Trophoblast cell (in vitro differentiated cells and primary cell): ENCODE measurements around the gene OR6A2.
"Not testable (repeated sequence)": the region's sequence is repeated elsewhere in the genome, so short reads cannot be mapped to it uniquely, and the experiment has no call there.

ENCODE experiments used
- DNase-seq, 2 donors: peaks; one replicate each; pipeline ENCODE4 v3.0.0-alpha.2; 2016
- H2AFZ ChIP-seq: 2 replicates; pipeline ENCODE4 v1.6.1; 2013; ENCODE audit warnings: low read length, moderate library complexity, mild to moderate bottlenecking; ENCODE audit not compliant: insufficient read depth, poor library complexity
- H2AK5ac ChIP-seq: 2 replicates; pipeline ENCODE4 v1.6.1; 2013; ENCODE audit warnings: mild to moderate bottlenecking, low read length
- H2BK120ac ChIP-seq: 2 replicates; pipeline ENCODE4 v1.6.1; 2013; ENCODE audit warnings: low read length, mild to moderate bottlenecking, moderate library complexity; ENCODE audit not compliant: insufficient read depth, poor library complexity
- H2BK12ac ChIP-seq: 2 replicates; pipeline ENCODE4 v1.6.1; 2013; ENCODE audit warnings: mild to moderate bottlenecking, low read length, moderate library complexity
- H2BK5ac ChIP-seq: 2 replicates; pipeline ENCODE4 v1.6.1; 2013; ENCODE audit warnings: low read length, low read depth, moderate library complexity, mild to moderate bottlenecking; ENCODE audit not compliant: poor library complexity
- H3K14ac ChIP-seq: 2 replicates; pipeline ENCODE4 v1.6.1; 2013; ENCODE audit warnings: mild to moderate bottlenecking, low read length
- H3K18ac ChIP-seq: 2 replicates; pipeline ENCODE4 v1.6.1; 2013; ENCODE audit warnings: mild to moderate bottlenecking, low read length
- H3K23ac ChIP-seq: 2 replicates; pipeline ENCODE4 v1.6.1; 2013; ENCODE audit warnings: low read length
- H3K27ac ChIP-seq: 2 replicates; pipeline ENCODE4 v1.5.1; 2013; ENCODE audit warnings: low read depth, mild to moderate bottlenecking, inconsistent platforms, low read length, moderate library complexity
- H3K27me3 ChIP-seq: 2 replicates; pipeline ENCODE4 v1.6.1; 2013; ENCODE audit warnings: inconsistent platforms, mild to moderate bottlenecking, low read length, moderate library complexity; ENCODE audit not compliant: insufficient read depth
- H3K36me3 ChIP-seq, 2 experiments: 1 replicate in 1 of 2; 2 replicates in 1 of 2; pipeline ENCODE4 v1.6.1; 2013; ENCODE audit warnings: low read length in 2 of 2, mild to moderate bottlenecking in 2 of 2, moderate library complexity in 1 of 2; ENCODE audit not compliant: insufficient read depth in 2 of 2, control insufficient read depth in 1 of 2
- H3K4ac ChIP-seq: 2 replicates; pipeline ENCODE4 v1.6.1; 2013; ENCODE audit warnings: low read depth, mild to moderate bottlenecking, low read length, moderate library complexity
- H3K4me1 ChIP-seq, 2 experiments: 1 replicate in 1 of 2; 2 replicates in 1 of 2; pipeline ENCODE4 v1.6.1; 2013; ENCODE audit warnings: low read length in 2 of 2, mild to moderate bottlenecking in 2 of 2, moderate library complexity in 1 of 2; ENCODE audit not compliant: insufficient read depth in 2 of 2, control insufficient read depth in 1 of 2
- H3K4me2 ChIP-seq: 2 replicates; pipeline ENCODE4 v1.6.1; 2013; ENCODE audit warnings: inconsistent platforms, mild to moderate bottlenecking, low read length, moderate library complexity
- H3K4me3 ChIP-seq: 2 replicates; pipeline ENCODE4 v1.5.1; 2013; ENCODE audit warnings: mild to moderate bottlenecking, low read depth, low read length, inconsistent platforms
- H3K79me1 ChIP-seq: one replicate; pipeline ENCODE4 v1.6.1; 2013; ENCODE audit warnings: low read length
- H3K79me2 ChIP-seq: 2 replicates; pipeline ENCODE4 v1.6.1; 2013; ENCODE audit warnings: low read length, mild to moderate bottlenecking; ENCODE audit not compliant: control insufficient read depth, insufficient read depth, poor library complexity
- H3K9ac ChIP-seq: 2 replicates; pipeline ENCODE4 v1.6.1; 2013; ENCODE audit warnings: mild to moderate bottlenecking, low read length
- H3K9me3 ChIP-seq: 2 replicates; pipeline ENCODE4 v1.6.1; 2013; ENCODE audit warnings: low read depth, mild to moderate bottlenecking, control low read depth, inconsistent platforms, low read length; ENCODE audit not compliant: insufficient read depth
- H4K12ac ChIP-seq: 2 replicates; pipeline ENCODE4 v1.6.1; 2013; ENCODE audit warnings: low read depth, mild to moderate bottlenecking, low read length, moderate library complexity
- H4K8ac ChIP-seq: 2 replicates; pipeline ENCODE4 v1.6.1; 2013; ENCODE audit warnings: low read depth, mild to moderate bottlenecking, low read length, moderate library complexity
- H4K91ac ChIP-seq: one replicate; pipeline ENCODE4 v1.6.1; 2013; ENCODE audit warnings: low read depth, mild to moderate bottlenecking, low read length, moderate library complexity
- WGBS: extraction: QIAGEN DNeasy Blood & Tissue Kit; methylation state at CpG from one replicate; pipeline ENCODE4 v1.1.7; 2013; ENCODE audit warnings: missing lambda C conversion rate; ENCODE audit not compliant: insufficient read length, insufficient coverage; ENCODE audit errors: extremely low coverage; 5-methylcytosine and 5-hydroxymethylcytosine counted together

The OR6A2 gene

GRCh38 chr11:6813656-6814055, 14.2 kb upstream of the OR6A2 start:
- Histone ChIP-seq H4K8ac (no peak overlapping the region), H2AFZ (no peak overlapping the region), H2BK5ac (no peak overlapping the region), H3K9me3 (peaks cover 4% of the 10 kb centered on the region), H3K14ac (no peak overlapping the region), H3K79me2 (no peaks in the 10 kb centered on the region), H4K91ac (no peak overlapping the region), H4K12ac (no peak overlapping the region), H3K27ac (no peak overlapping the region), H2AK5ac (no peak overlapping the region), H3K4me2 (no peak overlapping the region), H3K4ac (no peak overlapping the region), H3K27me3 (no peaks in the 10 kb centered on the region), H3K9ac (no peak overlapping the region), H3K18ac (no peak overlapping the region), H3K4me3 (no peak overlapping the region), H3K4me1 (no peaks in the 10 kb centered on the region), H2BK12ac (no peak overlapping the region), H3K79me1 (no peaks in the 10 kb centered on the region), H2BK120ac (no peak overlapping the region), H3K36me3 (no peaks in the 10 kb centered on the region), H3K23ac (no peak overlapping the region)
- whole genome bisulfite sequencing, result no CpG with 5 or more reads among the region's 2 CpGs
- no peak for DNase-seq

DNA sequence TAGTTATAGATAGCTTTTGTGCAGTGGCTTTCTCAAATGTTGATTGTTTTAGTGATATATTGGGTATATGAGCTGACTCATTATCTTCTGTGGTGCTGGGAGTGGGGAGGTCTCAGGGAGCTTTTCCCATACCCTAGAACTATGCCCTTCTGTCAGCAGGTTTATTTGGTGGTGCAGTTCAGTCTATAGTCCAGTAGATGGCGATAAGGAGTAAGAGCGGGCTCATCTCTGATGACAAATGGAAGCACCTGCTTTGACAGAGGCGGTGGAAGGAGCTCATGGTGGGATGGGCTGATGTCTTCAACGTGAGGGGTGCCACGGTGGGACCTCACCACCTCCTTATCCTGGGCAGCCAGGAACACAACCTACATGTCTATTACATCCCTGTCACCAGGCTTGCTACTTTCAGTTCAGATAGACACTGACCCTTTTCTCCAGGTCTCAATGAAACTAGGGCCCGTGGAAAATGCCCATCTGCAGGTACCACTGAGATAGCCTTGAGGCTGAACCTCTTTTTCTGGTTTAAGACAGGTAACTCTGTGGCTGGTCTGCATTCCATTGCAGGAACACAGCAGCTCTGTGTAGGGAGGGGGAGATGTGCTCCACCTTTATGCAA, 13.0 kb upstream of the OR6A2 start:
- Histone ChIP-seq H4K91ac (no peak overlapping the region), H2BK5ac (no peak overlapping the region), H3K79me2 (no peaks in the 10 kb centered on the region), H3K27me3 (no peaks in the 10 kb centered on the region), H3K79me1 (no peaks in the 10 kb centered on the region), H3K4ac (no peak overlapping the region), H3K9me3 (no peaks in the 10 kb centered on the region), H3K14ac (no peak overlapping the region), H4K12ac (no peak overlapping the region), H3K9ac (no peak overlapping the region), H4K8ac (no peak overlapping the region), H3K18ac (no peak overlapping the region), H3K27ac (no peak overlapping the region), H3K36me3 (no peaks in the 10 kb centered on the region), H2BK12ac (no peak overlapping the region), H3K4me2 (no peak overlapping the region), H2AFZ (no peak overlapping the region), H2AK5ac (no peak overlapping the region), H3K4me1 (no peaks in the 10 kb centered on the region), H3K4me3 (no peak overlapping the region), H3K23ac (no peak overlapping the region), H2BK120ac (no peak overlapping the region)
- peak in 1 of 2 donors; percentile 76 for DNase-seq
- no CpG with 5 or more reads among the region's 6 CpGs for WGBS

DNA sequence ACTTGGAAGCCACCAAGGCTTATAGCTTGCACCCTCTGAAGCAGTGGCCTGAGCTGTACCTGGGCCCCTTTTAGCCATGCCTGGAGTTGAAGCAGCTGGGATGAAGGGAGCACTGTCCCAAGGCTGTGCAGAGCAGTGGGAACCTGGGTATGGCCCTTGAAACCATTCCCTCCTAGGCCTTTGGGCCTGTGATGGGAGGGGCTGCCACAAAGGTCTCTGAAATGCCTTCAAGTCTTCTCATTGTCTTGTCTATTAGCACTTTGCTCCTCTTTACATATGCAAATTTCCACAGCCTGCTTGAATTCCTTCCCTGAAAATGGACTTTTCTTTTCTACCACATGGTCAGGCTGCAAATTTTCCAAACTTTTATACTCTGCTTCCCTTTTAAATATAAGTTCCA, 1.6 kb upstream of the OR6A2 start:
- not testable (repeated sequence) for H2AK5ac ChIP-seq, H3K9me3 ChIP-seq, DNase-seq, H3K23ac ChIP-seq, H3K18ac ChIP-seq, H2BK12ac ChIP-seq, H2BK120ac ChIP-seq, H3K79me1 ChIP-seq, H3K4me2 ChIP-seq, H3K4me3 ChIP-seq, H2BK5ac ChIP-seq, H3K27ac ChIP-seq, H3K9ac ChIP-seq, H3K14ac ChIP-seq, H4K8ac ChIP-seq, H3K4me1 ChIP-seq, H3K36me3 ChIP-seq, H2AFZ ChIP-seq, H4K12ac ChIP-seq, H3K4ac ChIP-seq, H3K79me2 ChIP-seq, H4K91ac ChIP-seq, H3K27me3 ChIP-seq

DNA sequence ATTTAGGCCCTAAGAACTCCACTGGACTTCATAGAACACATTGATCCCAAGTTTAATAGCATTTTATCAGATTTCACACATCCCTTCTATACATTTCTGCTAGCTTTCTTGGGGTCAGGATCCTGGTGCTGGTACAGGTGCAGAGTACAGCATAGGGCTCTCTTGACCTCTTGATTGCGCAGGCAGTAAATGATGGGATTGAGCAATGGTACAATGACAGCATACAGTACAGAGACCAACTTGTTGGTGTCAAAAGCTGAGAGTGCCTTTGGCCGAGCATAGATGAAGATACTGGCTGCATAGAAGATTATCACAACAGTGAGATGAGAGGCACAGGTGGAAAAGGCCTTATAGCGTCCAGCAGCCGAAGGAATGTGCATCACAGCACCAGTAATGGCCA, 4.8 kb downstream of the OR6A2 start:
- no peak overlapping the region for H3K18ac ChIP-seq
- H3K9ac ChIP-seq, result no peak overlapping the region
- H2AK5ac ChIP-seq, result no peak overlapping the region
- no peak overlapping the region for H2BK12ac ChIP-seq
- H3K79me2 ChIP-seq, result no peaks in the 10 kb centered on the region
- no CpG with 5 or more reads among the region's 4 CpGs for WGBS
- no peak overlapping the region for H3K4ac ChIP-seq
- no peaks in the 10 kb centered on the region for H3K27me3 ChIP-seq
- H3K23ac ChIP-seq, result no peak overlapping the region
- H4K91ac ChIP-seq, result no peak overlapping the region
- H3K79me1 ChIP-seq, result no peaks in the 10 kb centered on the region
- H3K4me2 ChIP-seq, result no peak overlapping the region
- H3K14ac ChIP-seq, result no peak overlapping the region
- no peak overlapping the region for H2BK120ac ChIP-seq
- H3K4me3 ChIP-seq, result no peak overlapping the region
- no peak overlapping the region for H4K8ac ChIP-seq
- no peak overlapping the region for H4K12ac ChIP-seq
- H3K36me3 ChIP-seq, result no peaks in the 10 kb centered on the region
- H2BK5ac ChIP-seq, result no peak overlapping the region
- no peaks in the 10 kb centered on the region for H3K9me3 ChIP-seq
- no peak overlapping the region for H3K27ac ChIP-seq
- DNase-seq, result peak in 1 of 2 donors; percentile 9
- H3K4me1 ChIP-seq, result no peaks in the 10 kb centered on the region
- no peak overlapping the region for H2AFZ ChIP-seq
